Hair follicular keratinocyte (primary cell): Measurements from ENCODE around the gene ACTN4. TPM values are rescaled to one million over a fixed set of nuclear protein-coding genes. Genes with fewer than 3 reads are reported as not detected.

ENCODE experiments used
- total RNA-seq: library from RNA; depleted of rRNA; stranded (reverse); fragments of >200 nt; gene quantifications from 2 replicates; pipeline ENCODE4 v1.2.3, GENCODE V29; 2015

Gene ACTN4
- total RNA-seq: 394 and 403 TPM in 2 replicates

GRCh38 chr19:38647368-38647965, at the start of gene ACTN4:
ACTN4 (plus strand) TSS chr19:38647649; CDS start chr19:38647746, 97 bp downstream.

GRCh38 chr19:38617764-38618589, 29.5 kb upstream of the ACTN4 start, which contains the start of gene MAP4K1:
MAP4K1 (minus strand) TSS chr19:38617953; CDS start chr19:38617895, 58 bp downstream.

GRCh38 chr19:38618590-38619360, 28.7 kb upstream of the ACTN4 start, which contains the start of gene EIF3K:
EIF3K (plus strand) TSS chr19:38619188; CDS start chr19:38619269, 81 bp downstream.

GRCh38 chr19:38744298-38744681, 96.8 kb downstream of the ACTN4 start, which contains the start of gene CAPN12:
CAPN12 (minus strand) TSS chr19:38744474; CDS start chr19:38744165, 309 bp downstream.

GRCh38 chr19:38773469-38774177, 126.2 kb downstream of the ACTN4 start, which contains the start of gene LGALS7:
LGALS7 (minus strand) TSS chr19:38773517; CDS start chr19:38773492, 25 bp downstream.

Other genes with a start within 250 kb of the ACTN4 start
- 18.3 and 20.2 TPM in 2 replicates for gene FAM98C, start 244.6 kb upstream of the ACTN4 start, total RNA-seq
- gene RASGRP4, start 221.4 kb upstream of the ACTN4 start, total RNA-seq: not detected in 2 replicates
- 1.8 and 3.7 TPM in 2 replicates for gene RYR1, start 214.0 kb upstream of the ACTN4 start, total RNA-seq
- 0.15 and 0.47 TPM in 2 replicates for gene MAP4K1, start 29.7 kb upstream of the ACTN4 start, total RNA-seq
- gene EIF3K, start 28.5 kb upstream of the ACTN4 start, total RNA-seq: 607 and 644 TPM in 2 replicates
- gene CAPN12, start 96.8 kb downstream of the ACTN4 start, total RNA-seq: 9.0 and 11.1 TPM in 2 replicates
- gene LGALS7, start 125.9 kb downstream of the ACTN4 start, total RNA-seq: not detected in 2 replicates
- gene LGALS7B, start 141.6 kb downstream of the ACTN4 start, total RNA-seq: 235 and 1,076 TPM in 2 replicates
- gene LGALS4, start 165.3 kb downstream of the ACTN4 start, total RNA-seq: not detected in 2 replicates
- 43.7 and 53.1 TPM in 2 replicates for gene ECH1, start 184.1 kb downstream of the ACTN4 start, total RNA-seq
- gene HNRNPL, start 202.3 kb downstream of the ACTN4 start, total RNA-seq: 176 and 276 TPM in 2 replicates
- gene RINL, start 230.6 kb downstream of the ACTN4 start, total RNA-seq: 7.9 and 12.2 TPM in 2 replicates